HG03575 (cell line): ENCODE measurements around the gene CD46.

Experiments used
- ATAC-seq: cut with Tn5 transposase; IDR thresholded peaks from one replicate; pipeline ENCODE4 v1.9.1; 2021; ENCODE audit not compliant: unreplicated experiment, insufficient number of reproducible peaks, low FRiP score; ENCODE audit errors: extremely low read depth

CD46 gene

DNA sequence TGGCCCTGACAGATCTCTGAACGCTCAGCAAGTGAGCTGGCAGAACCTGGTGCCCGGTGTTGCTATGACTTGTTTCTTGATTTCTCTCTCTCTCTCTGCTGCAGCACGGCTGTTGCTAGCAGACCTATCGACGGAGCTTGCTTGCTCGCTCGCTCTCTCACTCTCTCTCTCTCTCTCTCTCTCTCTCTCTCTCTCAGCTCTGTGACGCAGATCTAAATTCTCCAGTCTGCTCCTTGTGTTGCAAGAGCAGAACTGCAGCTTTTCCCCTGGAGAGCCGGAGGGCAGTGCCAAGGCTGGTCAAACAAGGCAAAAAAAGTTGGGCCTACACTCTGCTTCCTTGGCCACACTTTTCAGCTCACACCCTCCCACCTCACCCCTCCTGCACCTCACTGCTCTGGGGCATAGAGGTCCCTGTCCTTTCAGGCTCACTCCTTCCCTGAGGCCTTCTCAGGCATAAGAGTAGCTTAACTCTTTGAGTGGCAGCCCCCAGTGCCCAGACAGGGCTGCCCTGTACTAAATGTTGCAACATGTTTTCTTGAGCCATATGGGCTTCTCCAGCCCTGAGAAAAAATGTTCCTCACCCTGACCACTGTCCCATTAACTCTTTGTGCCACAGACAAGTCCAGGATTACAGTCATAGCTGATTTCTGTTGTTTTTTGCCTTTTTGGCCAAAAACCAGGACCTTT is 72.2 kb downstream of the CD46 start:
- no peak for ATAC-seq

DNA sequence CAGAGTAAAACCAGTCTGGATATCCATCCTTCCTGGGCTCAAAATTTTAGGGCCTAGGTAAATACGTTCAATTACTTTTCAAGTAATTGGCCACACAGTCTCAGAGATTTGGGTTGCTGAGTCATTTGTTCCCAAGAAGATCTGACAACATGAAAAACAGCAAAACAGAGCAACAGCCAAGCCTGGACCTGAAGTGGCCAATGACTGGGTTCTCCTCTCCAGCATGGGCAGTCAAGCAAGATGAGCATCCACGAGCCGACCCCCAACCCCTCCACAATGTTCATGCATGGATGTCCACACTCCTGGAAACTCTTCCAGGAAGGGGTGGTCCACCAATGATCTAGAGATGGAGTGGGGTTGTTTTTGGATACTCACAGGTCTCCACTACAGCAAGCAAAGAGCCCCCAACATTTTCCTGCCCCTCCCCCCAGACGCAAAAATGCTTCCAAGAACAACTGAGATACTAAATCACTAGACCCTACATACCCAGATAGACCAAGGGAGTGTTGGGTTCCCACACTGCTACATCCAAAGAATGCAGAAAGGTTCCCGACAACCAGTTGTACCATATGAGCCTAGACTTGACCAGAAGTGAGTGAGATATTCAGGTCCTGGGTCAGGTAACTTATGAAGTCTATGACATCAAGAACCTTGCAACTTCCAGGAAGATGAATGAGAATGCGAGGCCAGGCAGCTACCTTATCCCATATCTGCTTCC is 73.0 kb downstream of the CD46 start:
- no peak for ATAC-seq

DNA sequence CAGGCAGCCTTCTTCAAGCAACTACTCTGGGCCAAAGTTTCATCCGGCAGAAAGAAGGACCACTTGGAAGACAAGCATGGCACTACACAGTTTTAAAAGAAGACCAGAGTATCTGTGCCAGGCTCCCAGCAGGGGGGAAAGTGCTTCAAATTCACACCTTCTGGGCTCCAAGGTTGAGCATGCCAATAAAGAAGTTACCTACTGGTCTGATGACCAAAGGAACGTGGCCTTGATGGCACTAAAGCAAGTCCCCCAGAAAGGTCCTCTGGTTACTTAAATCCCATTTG is 73.5 kb downstream of the CD46 start:
- no peak for ATAC-seq

DNA sequence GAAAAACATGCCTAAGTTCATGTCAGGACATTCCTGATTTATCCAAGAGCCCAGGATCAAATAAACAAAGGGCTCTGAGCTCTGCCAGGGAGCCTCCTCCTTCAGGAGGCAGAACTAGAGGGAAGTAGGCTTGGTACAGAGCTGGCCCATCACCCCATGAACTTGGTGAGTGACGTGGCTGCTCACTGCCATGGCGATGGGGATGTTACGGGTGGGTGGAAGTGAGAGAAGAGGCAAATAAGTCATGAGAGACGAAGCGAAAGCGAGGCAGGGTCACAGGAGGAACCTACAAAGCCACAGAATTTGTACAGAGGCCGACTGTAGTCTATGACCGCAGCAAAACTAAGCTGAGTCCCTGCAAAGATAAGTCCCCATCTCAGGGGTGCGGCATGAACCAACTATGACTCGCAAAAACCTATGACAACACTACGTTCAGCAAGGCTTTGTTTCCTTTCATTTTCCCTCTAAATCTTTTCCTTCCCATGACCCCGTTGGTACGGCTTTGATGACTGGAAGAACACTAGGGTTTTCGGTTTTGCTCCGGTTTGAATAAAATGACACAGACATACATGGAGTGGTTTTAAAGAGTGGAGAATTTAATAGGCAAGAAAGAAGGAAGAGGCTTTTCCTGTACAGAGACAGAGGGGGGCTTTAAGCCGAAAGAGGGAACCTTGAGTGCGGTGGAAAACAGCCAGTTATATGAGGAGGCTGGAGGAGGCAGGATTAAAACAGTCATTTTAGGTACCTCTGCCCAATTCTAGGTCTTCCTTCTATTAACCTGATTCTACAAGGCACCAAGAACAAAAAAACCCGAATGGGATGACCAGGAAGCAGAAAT is 74.1 kb downstream of the CD46 start:
- ATAC-seq, result peak; percentile 36

DNA sequence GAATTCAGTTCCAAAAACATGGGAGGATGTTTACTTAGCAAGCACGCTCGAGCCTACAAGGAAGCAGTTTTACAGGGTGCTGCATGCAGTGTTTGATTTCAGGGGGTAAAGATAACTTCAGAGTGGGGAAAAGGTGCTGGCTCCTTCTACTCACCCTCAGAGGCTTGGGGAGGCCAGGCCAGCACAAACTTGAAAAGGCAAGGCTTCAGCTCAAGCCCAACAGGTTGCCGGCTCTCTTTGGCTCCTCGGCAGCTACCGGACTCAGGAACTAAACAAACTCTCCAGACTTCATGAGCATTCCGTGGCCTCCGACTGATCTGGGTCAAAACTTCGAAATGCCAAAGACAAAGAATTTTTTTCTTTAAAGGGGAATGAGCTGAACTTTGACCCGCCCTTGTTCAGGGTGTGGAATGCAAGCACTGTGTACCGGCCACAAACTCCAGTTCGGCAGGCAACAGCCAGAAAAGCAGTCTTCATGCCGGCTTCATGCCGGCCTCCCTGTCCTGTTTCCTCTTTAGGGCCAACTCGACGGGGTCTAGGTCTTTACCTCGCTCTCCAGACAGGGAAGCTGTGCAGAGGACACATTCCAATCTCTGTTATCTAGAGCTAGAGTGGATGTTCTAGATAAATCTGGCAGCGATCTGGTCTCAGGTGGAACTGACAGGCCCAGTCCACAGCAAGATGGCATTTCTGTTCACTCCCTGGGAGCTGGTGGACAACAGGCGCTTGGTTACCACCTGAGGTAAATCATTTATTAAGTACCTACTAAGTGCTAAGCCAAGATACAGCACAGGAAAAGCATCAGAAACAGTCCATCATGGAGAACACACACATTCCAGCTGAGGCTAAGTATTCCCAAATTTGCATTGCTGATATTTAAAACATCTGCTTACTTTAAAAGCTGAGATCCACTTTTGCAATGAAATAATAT is 75.0 kb downstream of the CD46 start:
- ATAC-seq, result no peak

DNA sequence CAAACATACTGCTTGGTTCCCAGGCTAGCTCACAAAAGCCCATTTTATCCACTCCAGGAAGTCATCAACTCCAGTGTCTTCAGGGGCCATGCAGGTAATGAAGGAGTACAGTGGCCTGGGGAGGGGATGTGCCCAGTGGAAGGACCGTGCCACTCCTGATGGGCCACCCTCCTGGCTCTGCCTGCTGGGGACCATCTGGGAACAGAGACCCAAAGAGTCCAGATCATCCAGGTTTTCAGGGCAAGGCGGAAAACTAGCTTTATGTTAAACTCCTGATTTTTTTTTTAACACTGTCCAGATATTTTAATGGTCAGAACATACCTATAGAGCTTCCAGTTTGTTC is 75.6 kb downstream of the CD46 start:
- no peak for ATAC-seq

DNA sequence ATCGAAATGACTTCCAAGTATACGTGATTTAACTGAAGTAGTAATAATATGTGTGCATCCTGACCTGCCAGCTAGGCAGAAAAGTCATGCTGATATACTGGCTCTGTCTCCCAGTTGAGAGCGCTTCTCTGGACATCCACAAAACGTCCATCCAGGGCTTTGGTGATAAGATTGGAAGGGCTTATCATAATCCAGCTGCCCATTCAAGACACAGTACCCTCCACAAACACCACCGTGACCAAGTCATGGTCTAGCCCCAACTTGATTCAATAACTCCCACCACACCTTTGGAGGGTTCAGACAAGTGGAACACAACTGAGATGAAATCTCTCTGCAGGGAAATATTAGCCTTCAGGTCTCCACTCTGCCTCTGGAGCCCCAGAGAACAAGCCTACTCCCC is 76.2 kb downstream of the CD46 start:
- ATAC-seq, result no peak

DNA sequence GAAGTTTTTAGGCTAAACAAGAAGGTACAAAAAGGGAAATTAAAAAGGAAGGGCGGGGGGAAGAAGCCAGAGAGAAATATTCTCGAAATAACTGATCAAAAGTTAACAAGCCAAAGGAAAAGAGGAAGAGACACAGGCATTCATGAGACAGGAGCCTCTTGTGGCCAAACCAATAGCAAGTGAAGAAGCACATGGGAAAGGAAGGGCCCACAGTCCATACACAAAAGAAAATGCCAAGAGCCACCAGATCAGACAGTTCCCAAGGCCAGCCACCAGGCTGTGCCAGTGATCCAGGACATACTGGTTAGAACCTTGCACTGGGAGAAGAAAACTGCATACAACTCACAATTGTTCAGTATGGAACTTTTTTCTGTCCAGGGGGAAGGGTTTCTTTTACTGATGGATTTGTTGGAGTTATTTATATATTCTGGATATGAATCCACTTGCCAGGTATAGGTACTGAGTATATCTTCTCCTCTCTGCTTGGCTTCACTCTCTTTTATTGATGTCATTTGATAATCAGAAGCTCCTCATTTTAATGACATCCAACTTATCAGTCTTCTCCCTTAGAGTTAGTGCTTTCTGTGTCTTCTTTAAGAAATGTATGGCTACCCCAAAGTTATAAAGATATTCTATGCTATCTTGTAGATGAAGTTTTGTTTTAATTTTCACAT is 76.8 kb downstream of the CD46 start:
- ATAC-seq, result no peak

DNA sequence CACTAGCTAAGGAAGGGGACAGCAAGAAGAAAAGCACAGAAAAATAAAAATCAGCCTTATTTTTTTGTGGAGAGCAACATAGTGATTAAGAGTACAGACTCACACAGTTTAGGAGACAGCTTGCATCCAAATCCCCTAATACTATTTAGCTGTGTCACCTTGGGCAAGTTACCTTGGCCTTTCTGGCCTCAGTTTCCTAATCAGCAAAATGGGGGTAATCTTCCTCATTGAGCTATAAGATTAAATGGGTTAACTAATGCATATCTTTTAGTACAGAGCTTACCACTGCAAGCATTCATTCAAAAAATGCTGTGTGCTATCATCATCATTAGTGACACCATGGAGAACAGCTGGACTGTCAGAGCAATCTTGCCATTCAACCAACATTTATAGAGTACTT is 77.7 kb downstream of the CD46 start:
- no peak for ATAC-seq

DNA sequence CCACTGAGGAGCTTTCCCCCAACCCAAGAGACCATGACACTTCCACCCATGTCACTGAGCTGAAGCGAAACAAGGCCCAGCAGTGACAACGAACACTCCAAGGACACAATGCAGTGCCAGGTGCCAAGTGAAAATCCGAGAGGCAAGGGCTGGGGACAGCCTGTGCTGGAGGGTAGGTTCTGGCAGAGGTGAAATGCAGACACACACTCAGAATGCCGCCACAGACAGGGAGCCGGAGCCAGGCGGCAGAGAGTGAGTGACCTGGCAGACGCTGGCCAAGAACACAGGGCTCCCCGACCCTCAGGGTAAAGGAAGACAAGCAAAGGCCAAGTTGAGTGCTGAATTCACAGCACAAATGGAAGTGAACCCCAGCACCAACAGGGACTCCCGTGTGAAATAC is 78.9 kb downstream of the CD46 start:
- no peak for ATAC-seq

DNA sequence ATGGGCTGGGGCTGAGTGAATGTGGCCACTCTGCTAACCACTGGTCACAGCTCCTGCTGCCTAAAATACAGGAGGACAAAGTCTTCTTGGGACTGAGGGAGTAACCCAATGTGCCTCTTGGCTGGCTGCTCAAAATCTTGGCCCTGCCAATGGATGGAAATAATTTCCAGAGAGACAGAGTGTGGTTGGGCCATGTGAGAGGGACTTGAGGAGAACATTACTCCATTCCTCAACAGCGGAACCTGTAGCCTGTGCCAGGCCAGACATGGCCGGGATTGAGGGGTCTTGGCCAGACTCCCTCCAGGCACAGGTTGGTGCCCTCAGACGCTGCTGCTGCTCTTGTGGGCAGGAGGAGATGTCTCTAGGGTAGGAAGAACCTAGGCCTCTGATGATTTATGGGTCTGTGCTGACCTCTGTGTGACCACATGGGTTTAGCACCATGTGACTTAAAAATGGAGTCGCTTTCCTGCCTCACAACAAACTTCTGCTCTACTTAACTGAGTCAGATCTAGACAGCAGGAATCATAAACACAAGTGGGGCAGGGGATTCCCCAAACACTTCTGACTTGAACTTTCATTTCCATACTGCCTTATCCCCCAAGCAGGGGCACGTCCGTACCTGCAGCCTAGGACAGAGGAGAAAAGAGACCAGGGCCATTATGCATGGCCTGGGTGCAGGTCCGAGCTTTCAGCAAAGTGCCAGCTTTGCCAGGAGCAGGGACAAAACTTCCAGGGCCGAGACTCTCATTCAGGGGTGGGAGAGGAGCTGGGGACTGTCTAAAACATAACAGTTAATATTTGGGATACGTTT is 79.9 kb downstream of the CD46 start:
- ATAC-seq, result peak; percentile 80

DNA sequence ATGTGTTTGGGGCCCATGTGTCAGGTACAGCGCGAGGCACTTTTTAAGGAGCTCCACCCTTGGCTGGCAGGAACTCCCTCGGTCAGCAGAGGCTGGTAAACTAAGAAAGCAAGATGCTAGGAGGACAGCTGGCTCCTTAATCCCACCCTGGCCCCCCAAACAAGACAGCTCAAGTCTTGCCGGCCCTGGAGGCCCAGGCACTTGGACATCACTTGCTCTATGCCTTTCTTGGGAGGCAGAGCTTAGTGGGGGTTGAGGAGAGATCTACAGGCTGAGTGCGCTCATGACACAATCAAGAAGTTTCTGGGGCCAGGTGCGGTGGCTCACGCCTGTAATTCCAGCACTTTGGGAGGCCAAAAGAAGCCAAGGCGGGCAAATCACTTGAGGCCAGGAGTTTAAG is 80.9 kb downstream of the CD46 start:
- no peak for ATAC-seq

DNA sequence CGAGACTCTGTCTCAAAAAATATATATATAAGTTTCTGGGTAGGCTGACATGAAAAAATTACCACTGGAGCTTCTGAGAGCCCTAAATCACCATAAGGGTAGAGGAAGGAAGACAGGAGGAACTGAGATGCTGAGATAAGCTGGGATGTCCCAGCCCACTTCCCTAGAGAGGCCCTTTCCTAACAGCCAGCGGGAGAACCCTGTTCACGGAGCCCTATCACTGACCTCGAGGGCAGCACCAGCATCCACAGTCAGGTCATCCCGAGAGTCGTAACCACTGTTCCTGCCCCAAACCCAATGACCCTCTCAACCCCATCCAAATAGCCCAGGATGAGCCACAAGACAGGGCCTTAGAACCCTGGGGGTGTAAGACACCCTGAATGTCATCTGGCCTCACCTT is 81.5 kb downstream of the CD46 start:
- ATAC-seq, result no peak

DNA sequence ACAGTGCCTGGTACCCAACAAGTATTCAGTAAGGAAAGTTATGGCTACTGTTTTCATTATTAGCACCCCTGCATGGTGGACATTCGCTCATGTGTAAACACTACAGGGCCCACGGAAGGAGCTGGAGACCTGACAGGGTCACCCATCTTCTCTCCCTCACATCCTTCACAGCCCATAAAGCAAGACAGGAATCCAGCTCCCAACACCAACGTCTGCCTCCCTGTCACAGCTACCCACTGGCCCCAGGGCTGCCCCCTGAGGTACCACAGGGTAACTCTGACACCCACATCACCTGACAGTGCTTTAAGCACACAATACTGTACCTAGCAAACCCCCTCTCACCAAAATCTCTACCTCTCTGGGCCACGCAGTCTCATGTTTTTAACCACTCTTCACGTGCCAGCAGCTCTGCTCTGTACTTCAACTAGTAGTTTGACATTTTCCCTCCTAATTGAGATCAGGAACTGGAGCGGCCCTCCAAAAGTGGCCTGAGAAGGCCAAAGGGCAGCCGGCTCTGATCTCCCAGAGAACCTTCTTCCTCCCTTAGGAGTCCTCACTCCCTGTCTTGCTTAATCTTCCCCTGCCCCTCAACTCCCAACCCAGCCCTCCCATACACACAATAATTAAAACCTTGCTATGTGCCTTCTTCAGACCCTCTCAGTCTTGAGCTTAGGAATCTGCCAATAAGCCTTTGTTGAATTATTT is 82.3 kb downstream of the CD46 start:
- ATAC-seq, result no peak

DNA sequence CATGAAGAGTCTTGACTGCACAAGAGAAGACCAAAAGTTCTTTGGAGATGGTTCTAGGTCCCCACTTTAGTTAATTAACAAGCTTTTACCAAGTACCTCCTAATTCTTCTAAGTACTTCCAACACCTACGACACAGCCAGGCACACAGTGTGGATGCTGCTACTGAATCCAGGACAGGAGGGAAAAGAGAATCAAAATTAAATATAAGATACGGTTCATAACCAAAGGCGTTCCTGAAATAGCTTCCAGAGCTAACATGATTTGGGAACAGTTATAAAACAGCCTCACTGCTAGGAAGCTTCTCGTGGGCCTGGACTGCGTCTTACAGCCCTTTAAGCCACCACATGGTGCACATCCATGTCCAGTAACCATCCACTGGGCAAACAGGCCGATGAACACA is 84.1 kb downstream of the CD46 start:
- no peak for ATAC-seq

GRCh38 chr1:207836591-207837347 is 84.9 kb downstream of the CD46 start:
- no peak for ATAC-seq

GRCh38 chr1:207837673-207838072 is 85.8 kb downstream of the CD46 start:
- ATAC-seq, result no peak
